Mononuclear cell (primary cell): ENCODE results near the gene CBLC. TPM values are rescaled to one million over a fixed set of nuclear protein-coding genes. Genes with fewer than 3 reads are reported as not detected.
"Not testable (repeated sequence)": the region's sequence is repeated elsewhere in the genome, so short reads cannot be mapped to it uniquely, and the experiment has no call there.

Source experiments
- H3K27me3 ChIP-seq: 2 replicates; pipeline ENCODE4 v1.6.0; 2011; ENCODE audit warnings: low read length, control low read depth; ENCODE audit not compliant: insufficient read depth
- H3K4me1 ChIP-seq: 2 replicates; pipeline ENCODE4 v1.5.1; 2011; ENCODE audit warnings: mild to moderate bottlenecking, low read length, control low read depth; ENCODE audit not compliant: insufficient read depth
- H3K4me3 ChIP-seq: 2 replicates; pipeline ENCODE4 v1.5.1; 2011; ENCODE audit warnings: mild to moderate bottlenecking, low read length, moderate library complexity
- H3K9me3 ChIP-seq: 2 replicates; pipeline ENCODE4 v1.5.1; 2011; ENCODE audit warnings: low read depth, mild to moderate bottlenecking, control low read depth, low read length
- total RNA-seq: library from RNA; depleted of rRNA; stranded (reverse); fragments of >200 nt; gene quantifications from one replicate; pipeline ENCODE4 v1.2.3, GENCODE V29; 2012

CBLC gene
- total RNA-seq, 1 donor = not detected

- peaks cover 28% of the 10 kb centered on the region for H3K4me1 ChIP-seq
- not testable (repeated sequence) for H3K9me3 ChIP-seq, H3K4me3 ChIP-seq, H3K27me3 ChIP-seq
Observed at GRCh38 chr19:44772144-44772543, 5.5 kb upstream of the CBLC start.

DNA sequence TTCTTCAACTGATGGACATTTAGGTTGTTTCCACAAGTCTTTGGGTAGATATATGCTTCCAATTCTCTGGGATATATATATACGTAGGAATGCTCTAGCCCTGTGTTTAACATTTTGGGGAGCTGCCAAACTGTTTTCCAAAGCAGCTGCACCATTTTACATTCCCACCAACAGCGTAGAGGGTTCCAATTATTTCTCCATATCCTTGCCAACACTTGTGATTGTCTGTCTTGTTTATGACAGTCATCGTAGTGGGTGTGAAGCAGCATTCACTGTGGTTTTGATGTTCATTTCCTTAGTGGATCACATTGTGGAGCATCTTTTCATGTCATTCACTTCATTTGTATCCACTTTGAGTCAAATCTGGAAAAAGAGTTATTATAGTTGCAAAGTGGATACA lies 4.7 kb upstream of the CBLC start:
- Histone ChIP-seq H3K27me3 (no peaks in the 10 kb centered on the region), H3K9me3 (no peaks in the 10 kb centered on the region), H3K4me3 (no peak overlapping the region), H3K4me1 (peaks cover 20% of the 10 kb centered on the region)

DNA sequence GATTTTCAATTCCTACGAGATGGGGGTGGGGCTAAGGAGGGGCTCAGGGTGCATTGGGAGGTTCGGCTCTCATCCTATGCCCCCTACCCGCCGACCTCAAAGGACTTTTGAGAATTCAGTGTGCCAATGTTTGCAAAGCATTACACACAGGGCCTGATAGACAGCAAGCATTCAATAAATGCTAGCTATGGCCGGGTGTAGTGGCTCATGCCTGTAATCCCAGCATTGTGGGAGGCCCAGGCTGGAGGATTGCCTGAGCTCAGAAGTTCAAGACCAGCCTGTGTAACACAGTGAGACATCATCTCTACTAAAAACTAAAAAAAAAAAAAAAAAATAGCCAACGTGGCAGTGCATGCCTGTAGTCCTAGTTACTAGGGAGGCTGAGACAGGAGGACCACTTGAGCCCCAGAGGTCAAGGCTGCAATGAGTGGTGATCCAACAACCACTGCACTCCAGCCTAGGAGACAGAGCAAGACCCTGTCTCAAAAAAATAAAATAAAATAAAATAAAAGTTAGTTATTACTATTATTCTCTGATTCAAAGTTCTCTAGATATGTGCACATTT lies 1.9 kb upstream of the CBLC start:
- no peaks in the 10 kb centered on the region for H3K27me3 ChIP-seq
- H3K9me3 ChIP-seq = no peaks in the 10 kb centered on the region
- H3K4me1 ChIP-seq = peaks cover 3% of the 10 kb centered on the region
- H3K4me3 ChIP-seq = no peak overlapping the region

- Histone ChIP-seq H3K4me3 (no peak overlapping the region), H3K4me1 (no peaks in the 10 kb centered on the region), H3K9me3 (no peaks in the 10 kb centered on the region), H3K27me3 (no peaks in the 10 kb centered on the region)
Observed at GRCh38 chr19:44776402-44777096, 1.1 kb upstream of the CBLC start.

DNA sequence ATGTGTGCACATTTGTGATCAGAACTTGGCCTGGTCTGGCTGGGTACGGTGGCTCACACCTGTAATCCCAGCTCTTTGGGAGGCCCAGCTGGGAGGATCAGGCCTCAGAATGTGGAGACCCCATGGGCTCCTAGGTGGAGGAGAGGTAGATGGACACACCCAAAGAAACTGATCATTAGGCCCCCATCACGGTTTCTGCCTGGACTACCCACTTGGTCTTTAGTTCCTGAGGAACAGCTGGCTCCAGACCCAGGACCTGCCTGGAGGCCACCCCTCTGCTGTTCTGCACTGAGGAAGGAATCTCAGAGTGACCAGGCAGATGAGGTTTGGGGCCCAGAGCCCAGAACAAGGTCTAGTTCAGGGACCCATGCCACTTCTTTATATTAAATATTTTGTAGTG lies 1.5 kb downstream of the CBLC start:
- H3K9me3 ChIP-seq = no peaks in the 10 kb centered on the region
- H3K4me3 ChIP-seq = no peak overlapping the region
- no peaks in the 10 kb centered on the region for H3K27me3 ChIP-seq
- peaks cover 1% of the 10 kb centered on the region for H3K4me1 ChIP-seq

DNA sequence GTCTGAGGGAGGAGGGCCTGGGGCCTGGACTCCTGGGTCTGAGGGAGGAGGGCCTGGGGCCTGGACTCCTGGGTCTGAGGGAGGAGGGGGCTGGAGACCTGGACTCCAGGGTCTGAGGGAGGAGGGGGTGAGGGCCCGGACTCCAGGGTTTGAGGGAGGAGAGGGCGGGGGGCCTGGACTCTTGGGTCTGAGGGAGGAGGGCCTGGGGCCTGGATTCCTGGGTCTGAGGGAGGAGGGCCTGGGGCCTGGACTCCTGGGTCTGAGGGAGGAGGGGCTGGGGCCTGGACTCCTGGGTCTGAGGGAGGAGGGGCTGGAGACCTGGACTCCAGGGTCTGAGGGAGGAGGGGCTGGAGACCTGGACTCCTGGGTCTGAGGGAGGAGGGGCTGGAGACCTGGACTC lies 4.0 kb downstream of the CBLC start:
- H3K9me3 ChIP-seq, H3K27me3 ChIP-seq, H3K4me1 ChIP-seq, H3K4me3 ChIP-seq: not testable (repeated sequence)

GRCh38 chr19:44782729-44783128 lies 5.0 kb downstream of the CBLC start:
- no peak overlapping the region for H3K4me3 ChIP-seq
- no peaks in the 10 kb centered on the region for H3K27me3 ChIP-seq
- no peaks in the 10 kb centered on the region for H3K9me3 ChIP-seq
- peaks cover 8% of the 10 kb centered on the region for H3K4me1 ChIP-seq

- no peak overlapping the region for H3K4me3 ChIP-seq
- no peaks in the 10 kb centered on the region for H3K9me3 ChIP-seq
- no peaks in the 10 kb centered on the region for H3K27me3 ChIP-seq
- peaks cover 8% of the 10 kb centered on the region for H3K4me1 ChIP-seq
Observed at GRCh38 chr19:44783545-44783944, 5.9 kb downstream of the CBLC start.

GRCh38 chr19:44785271-44785670 lies 7.6 kb downstream of the CBLC start:
- no peak overlapping the region for H3K4me3 ChIP-seq
- H3K9me3 ChIP-seq = no peaks in the 10 kb centered on the region
- H3K27me3 ChIP-seq = no peaks in the 10 kb centered on the region
- H3K4me1 ChIP-seq = peaks cover 8% of the 10 kb centered on the region

GRCh38 chr19:44785993-44786392 lies 8.3 kb downstream of the CBLC start:
- Histone ChIP-seq H3K4me1 (peaks cover 8% of the 10 kb centered on the region), H3K9me3 (no peaks in the 10 kb centered on the region), H3K27me3 (no peaks in the 10 kb centered on the region), H3K4me3 (no peak overlapping the region)

DNA sequence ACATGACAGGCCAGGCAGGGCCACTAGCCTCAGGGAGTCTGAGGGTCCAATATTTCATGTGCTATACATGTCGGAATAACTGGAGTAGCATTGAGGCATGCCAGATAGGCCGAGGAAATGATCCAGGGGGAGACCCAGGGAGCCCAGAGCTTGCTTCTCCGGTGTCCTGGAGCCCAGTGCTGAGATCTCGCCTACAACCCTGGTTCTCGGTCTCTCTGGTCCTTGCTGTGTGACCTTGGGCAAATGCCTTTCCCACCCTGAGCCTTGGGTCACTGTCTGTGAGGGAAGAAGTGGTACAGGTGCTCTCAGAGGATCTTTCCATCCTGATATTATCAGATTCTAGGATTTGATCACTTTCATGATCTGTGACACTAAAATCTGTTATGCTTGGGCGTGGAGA lies 11.3 kb downstream of the CBLC start:
- Histone ChIP-seq H3K4me3 (no peak overlapping the region), H3K9me3 (no peaks in the 10 kb centered on the region), H3K4me1 (peaks cover 8% of the 10 kb centered on the region), H3K27me3 (no peaks in the 10 kb centered on the region)

GRCh38 chr19:44789943-44790483 lies 12.3 kb downstream of the CBLC start:
- Histone ChIP-seq H3K4me3 (no peak overlapping the region), H3K9me3 (no peaks in the 10 kb centered on the region), H3K27me3 (no peaks in the 10 kb centered on the region), H3K4me1 (no peaks in the 10 kb centered on the region)

GRCh38 chr19:44792281-44792680 lies 14.6 kb downstream of the CBLC start:
- Histone ChIP-seq H3K27me3 (no peaks in the 10 kb centered on the region), H3K4me1 (peaks cover 6% of the 10 kb centered on the region), H3K9me3 (no peaks in the 10 kb centered on the region), H3K4me3 (no peak overlapping the region)

DNA sequence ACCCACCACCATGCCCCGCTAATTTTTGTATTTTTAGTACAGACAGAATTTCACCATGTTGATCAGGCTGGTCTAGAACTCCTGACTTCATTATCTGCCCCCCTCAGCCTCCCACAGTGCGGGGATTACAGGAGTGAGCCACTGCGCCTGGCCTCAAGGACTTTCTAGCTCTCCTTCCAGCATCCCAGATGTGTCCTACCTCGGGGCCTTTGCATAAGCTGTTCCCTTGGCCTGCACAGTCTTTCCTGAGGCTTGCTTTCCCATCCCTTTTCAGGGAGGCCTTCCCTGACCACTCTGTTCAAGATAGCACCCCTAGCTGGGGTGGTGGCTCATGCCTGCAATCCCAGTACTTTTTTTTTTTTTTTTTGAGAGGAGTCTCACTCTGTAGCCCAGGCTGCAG lies 16.9 kb downstream of the CBLC start:
- H3K4me3 ChIP-seq = no peak overlapping the region
- H3K9me3 ChIP-seq = no peaks in the 10 kb centered on the region
- peaks cover 6% of the 10 kb centered on the region for H3K4me1 ChIP-seq
- H3K27me3 ChIP-seq = no peaks in the 10 kb centered on the region

DNA sequence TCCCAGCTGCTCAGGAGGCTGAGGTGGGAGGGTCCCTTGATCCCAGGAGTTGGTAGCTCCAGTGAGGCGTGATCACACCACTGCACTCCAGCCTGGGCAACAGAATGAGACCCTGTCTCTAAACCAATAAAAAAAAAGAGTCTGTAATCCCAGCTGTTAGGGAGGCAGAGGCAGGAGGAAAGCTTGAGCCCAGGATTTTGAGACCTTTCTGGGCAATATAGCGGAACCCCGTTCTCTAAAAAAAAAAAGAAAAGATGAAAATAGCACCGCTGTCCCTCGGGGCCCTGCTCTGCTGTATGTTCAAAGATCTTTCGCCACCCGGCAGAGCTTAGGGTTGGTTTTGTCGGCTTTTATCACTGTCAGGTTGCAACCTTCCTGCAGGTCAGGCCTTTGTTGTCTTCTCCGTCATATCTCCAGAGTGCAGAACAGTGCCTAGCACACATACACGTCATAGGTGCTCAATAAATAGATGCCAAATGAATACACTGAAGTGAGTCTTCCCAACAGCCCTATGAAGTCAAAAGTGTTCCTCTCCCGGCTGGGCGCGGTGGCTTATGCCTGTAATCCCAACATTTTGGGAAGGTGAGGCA lies 17.8 kb downstream of the CBLC start:
- Histone ChIP-seq H3K4me3 (no peak overlapping the region), H3K9me3 (no peaks in the 10 kb centered on the region), H3K27me3 (no peaks in the 10 kb centered on the region), H3K4me1 (peaks cover 9% of the 10 kb centered on the region)

- no peaks in the 10 kb centered on the region for H3K27me3 ChIP-seq
- no peaks in the 10 kb centered on the region for H3K9me3 ChIP-seq
- no peak overlapping the region for H3K4me3 ChIP-seq
- H3K4me1 ChIP-seq = peaks cover 9% of the 10 kb centered on the region
Observed at GRCh38 chr19:44796701-44797115, 19.0 kb downstream of the CBLC start.
